Peyer's patch (tissue), 4 donors: ENCODE data around the gene HLCS.

Experiments used
- CTCF ChIP-seq, 6 experiments: fragments of 450-650 bp in 4 of 6; fragments of 200-600 bp in 2 of 6; sonication (generic) in 1 of 6; IDR thresholded peaks; one replicate each; pipeline ENCODE4 v1.5.1; 2017 to 2019; ENCODE audit warnings: antibody characterized with exemption in 6 of 6, mild to moderate bottlenecking in 3 of 6, moderate library complexity in 1 of 6
- POLR2A ChIP-seq, 2 donors: fragments of 450-650 bp; IDR thresholded peaks; one replicate each; pipeline ENCODE4 v1.5.1; 2017; ENCODE audit warnings: antibody characterized with exemption in 2 of 2, mild to moderate bottlenecking in 2 of 2, moderate library complexity in 2 of 2

- TF ChIP-seq POLR2A (IDR thresholded peaks at IDR 0.05), result no peak
- no peak for TF ChIP-seq CTCF (IDR thresholded peaks at IDR 0.05)
Measured at GRCh38 chr21:36934864-36935420, 31.5 kb downstream of the HLCS start.
